ENCODE data around the gene ADGRL3. TPM values are rescaled to one million over a fixed set of nuclear protein-coding genes. Genes with fewer than 3 reads are reported as not detected.
"Not testable (repeated sequence)": the region's sequence is repeated elsewhere in the genome, so short reads cannot be mapped to it uniquely, and the experiment has no call there.

Gene ADGRL3
- total RNA-seq, 1 experiment from 2014 or later: not detected

DNA sequence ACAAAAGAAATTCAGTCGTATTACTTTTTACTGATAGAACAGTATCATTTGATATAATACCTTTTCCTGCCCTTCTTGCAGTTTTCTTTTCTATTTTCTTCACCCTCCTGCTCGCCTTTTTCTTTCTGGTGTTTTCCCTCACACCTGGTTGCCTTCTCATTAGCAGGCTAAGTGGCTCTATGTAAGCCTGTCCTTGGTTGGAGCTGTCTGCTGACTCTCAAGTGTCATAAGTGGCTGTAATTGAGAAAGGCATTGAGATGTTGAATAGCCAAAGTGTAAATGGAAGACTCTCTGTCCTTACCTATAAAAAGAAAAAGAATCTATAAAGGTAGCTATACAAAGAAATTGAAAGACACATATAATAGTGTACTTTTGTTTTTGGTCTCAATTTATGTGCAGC lies 180.7 kb downstream of the ADGRL3 start:
- no peak overlapping the region for H3K27ac ChIP-seq (ENCODE audit: low read length)
- peaks cover 31% of the 10 kb centered on the region for H3K9me3 ChIP-seq (ENCODE audit: low read length)
- H3K27me3 ChIP-seq (ENCODE audit: low read length): no peaks in the 10 kb centered on the region
- no peak for DNase-seq
- H3K9ac ChIP-seq (ENCODE audit: low read length): no peak overlapping the region
- no peaks in the 10 kb centered on the region for H3K4me1 ChIP-seq (ENCODE audit: low read length)
- no peaks in the 10 kb centered on the region for H3K79me2 ChIP-seq (ENCODE audit: low read length)
- no peaks in the 10 kb centered on the region for H4K20me1 ChIP-seq (ENCODE audit: insufficient read depth, low read depth, low read length)
- H3K4me2 ChIP-seq (ENCODE audit: low read depth, low read length, poor library complexity, severe bottlenecking): no peak overlapping the region
- no peak overlapping the region for H2AFZ ChIP-seq (ENCODE audit: low read length)
- H3K36me3 ChIP-seq (ENCODE audit: insufficient read depth, low read length): no peaks in the 10 kb centered on the region
- no peak overlapping the region for H3K4me3 ChIP-seq (ENCODE audit: low read length)
- no peaks in the 10 kb centered on the region for H3K9me2 ChIP-seq (replicated peaks; ENCODE audit: insufficient read depth, low read length)

DNA sequence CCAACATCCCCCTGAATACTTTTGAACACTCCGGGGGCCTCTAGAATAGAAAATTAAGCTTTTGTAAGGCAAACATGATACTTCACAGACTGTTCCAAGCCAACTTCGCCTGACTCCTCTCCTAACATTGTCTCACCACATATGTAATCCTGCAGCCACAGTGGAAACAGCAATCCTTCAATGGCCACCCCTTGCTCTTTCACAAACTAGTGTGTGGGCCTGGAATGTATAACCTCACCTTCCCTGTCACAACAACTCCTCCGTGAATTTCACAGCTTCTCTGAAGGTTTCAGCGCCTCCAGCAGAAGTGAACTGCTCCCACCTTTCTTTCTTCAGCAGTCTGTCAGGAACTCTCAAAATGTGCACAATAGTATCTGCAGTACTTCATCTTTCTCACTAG lies 185.1 kb downstream of the ADGRL3 start:
- Histone ChIP-seq H4K20me1 (ENCODE audit: insufficient read depth, low read depth, low read length) (no peaks in the 10 kb centered on the region), H2AFZ (ENCODE audit: low read length) (no peak overlapping the region), H3K79me2 (ENCODE audit: low read length) (no peaks in the 10 kb centered on the region), H3K4me3 (ENCODE audit: low read length) (no peak overlapping the region), H3K4me2 (ENCODE audit: low read depth, low read length, poor library complexity, severe bottlenecking) (no peak overlapping the region), H3K9me2 (replicated peaks; ENCODE audit: insufficient read depth, low read length) (no peaks in the 10 kb centered on the region), H3K27ac (ENCODE audit: low read length) (no peak overlapping the region), H3K9ac (ENCODE audit: low read length) (no peak overlapping the region), H3K4me1 (ENCODE audit: low read length) (no peaks in the 10 kb centered on the region), H3K27me3 (ENCODE audit: low read length) (no peaks in the 10 kb centered on the region), H3K36me3 (ENCODE audit: insufficient read depth, low read length) (no peaks in the 10 kb centered on the region), H3K9me3 (ENCODE audit: low read length) (peaks cover 31% of the 10 kb centered on the region)
- DNase-seq: no peak

DNA sequence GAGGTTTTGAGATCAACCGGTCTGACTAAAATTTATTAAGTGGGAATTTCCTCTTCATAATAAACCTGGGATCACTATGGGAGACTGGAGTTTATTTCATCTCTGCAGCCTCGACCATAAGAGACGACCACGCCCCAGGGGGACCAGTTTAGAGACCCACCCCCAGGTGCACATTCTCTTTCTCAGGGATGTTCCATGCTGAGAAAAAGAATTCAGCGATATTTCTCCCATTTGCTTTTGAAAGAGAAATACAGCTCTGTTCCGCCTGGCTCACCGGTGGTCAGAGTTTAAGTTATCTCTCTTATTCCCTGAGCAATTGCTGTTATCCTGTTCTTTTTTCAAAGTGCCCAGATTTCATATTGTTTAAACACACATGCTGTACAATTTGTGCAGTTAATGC lies 187.2 kb downstream of the ADGRL3 start:
- peaks cover 21% of the 10 kb centered on the region for H3K9me3 ChIP-seq (ENCODE audit: low read length)
- not testable (repeated sequence) for H4K20me1 ChIP-seq (ENCODE audit: insufficient read depth, low read depth, low read length); H3K4me1 ChIP-seq (ENCODE audit: low read length); H3K9me2 ChIP-seq (replicated peaks; ENCODE audit: insufficient read depth, low read length); H3K4me3 ChIP-seq (ENCODE audit: low read length); H3K27ac ChIP-seq (ENCODE audit: low read length); H3K36me3 ChIP-seq (ENCODE audit: insufficient read depth, low read length); H3K4me2 ChIP-seq (ENCODE audit: low read depth, low read length, poor library complexity, severe bottlenecking); H3K79me2 ChIP-seq (ENCODE audit: low read length); DNase-seq; H3K27me3 ChIP-seq (ENCODE audit: low read length); H3K9ac ChIP-seq (ENCODE audit: low read length); H2AFZ ChIP-seq (ENCODE audit: low read length)

DNA sequence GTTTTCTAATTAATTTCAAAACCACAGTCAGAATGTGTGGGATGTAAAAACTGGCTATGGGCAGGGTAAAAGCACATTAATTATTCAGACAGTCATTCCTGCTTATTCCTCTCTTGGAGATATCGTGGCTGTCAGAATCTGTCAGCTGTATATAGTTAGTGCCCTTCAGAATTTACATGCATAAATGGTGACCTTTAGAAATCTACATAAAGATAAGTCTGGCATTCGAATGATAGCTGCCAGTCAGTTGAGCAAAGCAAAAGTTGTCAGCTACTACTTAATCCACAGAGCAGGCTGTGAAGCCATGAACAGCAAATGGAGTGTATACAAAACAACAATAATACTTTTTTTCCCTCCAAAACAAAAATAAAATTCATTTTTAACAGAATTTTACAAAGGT lies 189.5 kb downstream of the ADGRL3 start:
- Histone ChIP-seq H2AFZ (ENCODE audit: low read length) (no peak overlapping the region), H3K4me1 (ENCODE audit: low read length) (no peaks in the 10 kb centered on the region), H4K20me1 (ENCODE audit: insufficient read depth, low read depth, low read length) (no peaks in the 10 kb centered on the region), H3K4me2 (ENCODE audit: low read depth, low read length, poor library complexity, severe bottlenecking) (no peak overlapping the region), H3K27me3 (ENCODE audit: low read length) (no peaks in the 10 kb centered on the region), H3K36me3 (ENCODE audit: insufficient read depth, low read length) (no peaks in the 10 kb centered on the region), H3K79me2 (ENCODE audit: low read length) (no peaks in the 10 kb centered on the region), H3K9me3 (ENCODE audit: low read length) (peaks cover 25% of the 10 kb centered on the region), H3K27ac (ENCODE audit: low read length) (no peak overlapping the region), H3K9ac (ENCODE audit: low read length) (no peak overlapping the region), H3K4me3 (ENCODE audit: low read length) (no peak overlapping the region), H3K9me2 (replicated peaks; ENCODE audit: insufficient read depth, low read length) (no peaks in the 10 kb centered on the region)
- DNase-seq: no peak

DNA sequence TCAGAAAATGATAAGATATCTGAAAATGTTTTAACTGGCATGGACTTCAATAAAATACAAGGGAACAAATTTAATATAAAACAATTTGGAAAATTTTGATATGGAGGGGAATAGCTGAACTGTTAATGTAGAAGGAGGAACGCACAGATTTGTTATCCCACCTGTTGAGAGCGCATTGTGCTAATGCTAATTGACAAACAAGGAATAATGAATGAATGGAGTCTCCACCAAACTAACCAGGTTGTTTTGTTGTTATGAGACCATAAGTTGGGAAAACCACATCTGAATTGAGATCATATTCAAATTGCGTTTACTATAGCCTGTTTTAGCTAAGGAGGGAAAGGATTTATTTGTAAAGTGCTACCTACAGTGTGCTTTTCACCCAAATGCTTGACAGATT lies 195.6 kb downstream of the ADGRL3 start:
- no peaks in the 10 kb centered on the region for H3K27me3 ChIP-seq (ENCODE audit: low read length)
- H3K4me2 ChIP-seq (ENCODE audit: low read depth, low read length, poor library complexity, severe bottlenecking): no peak overlapping the region
- H3K4me3 ChIP-seq (ENCODE audit: low read length): no peak overlapping the region
- no peak overlapping the region for H3K9ac ChIP-seq (ENCODE audit: low read length)
- no peaks in the 10 kb centered on the region for H3K4me1 ChIP-seq (ENCODE audit: low read length)
- no peaks in the 10 kb centered on the region for H3K9me2 ChIP-seq (replicated peaks; ENCODE audit: insufficient read depth, low read length)
- no peak overlapping the region for H3K27ac ChIP-seq (ENCODE audit: low read length)
- H3K36me3 ChIP-seq (ENCODE audit: insufficient read depth, low read length): no peaks in the 10 kb centered on the region
- H4K20me1 ChIP-seq (ENCODE audit: insufficient read depth, low read depth, low read length): no peaks in the 10 kb centered on the region
- no peak for DNase-seq
- peaks cover 15% of the 10 kb centered on the region for H3K9me3 ChIP-seq (ENCODE audit: low read length)
- H2AFZ ChIP-seq (ENCODE audit: low read length): no peak overlapping the region
- no peaks in the 10 kb centered on the region for H3K79me2 ChIP-seq (ENCODE audit: low read length)

DNA sequence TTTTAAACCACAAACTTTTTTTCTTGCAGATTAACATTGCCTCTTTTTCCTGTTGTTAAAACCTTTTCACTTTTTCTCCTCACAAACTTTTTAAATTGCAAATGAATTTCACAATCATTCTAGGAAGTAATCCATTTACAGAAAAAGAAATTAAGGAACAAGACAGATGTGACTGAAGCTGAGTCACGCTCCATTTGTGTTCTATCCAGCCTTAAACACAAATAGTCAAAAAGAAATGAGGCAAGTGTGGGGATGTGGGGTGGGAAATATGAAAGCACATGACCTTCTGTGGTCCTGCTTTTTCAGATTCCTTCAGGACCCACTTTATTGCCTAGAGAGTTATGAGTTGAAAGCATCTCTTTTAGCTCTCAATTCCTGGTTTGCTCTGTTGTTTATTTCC lies 197.0 kb downstream of the ADGRL3 start:
- H3K36me3 ChIP-seq (ENCODE audit: insufficient read depth, low read length): no peaks in the 10 kb centered on the region
- H3K4me3 ChIP-seq (ENCODE audit: low read length): no peak overlapping the region
- H3K4me2 ChIP-seq (ENCODE audit: low read depth, low read length, poor library complexity, severe bottlenecking): no peak overlapping the region
- H4K20me1 ChIP-seq (ENCODE audit: insufficient read depth, low read depth, low read length): no peaks in the 10 kb centered on the region
- H2AFZ ChIP-seq (ENCODE audit: low read length): no peak overlapping the region
- no peak overlapping the region for H3K27ac ChIP-seq (ENCODE audit: low read length)
- no peaks in the 10 kb centered on the region for H3K27me3 ChIP-seq (ENCODE audit: low read length)
- H3K4me1 ChIP-seq (ENCODE audit: low read length): no peaks in the 10 kb centered on the region
- peaks cover 18% of the 10 kb centered on the region for H3K9me3 ChIP-seq (ENCODE audit: low read length)
- no peaks in the 10 kb centered on the region for H3K9me2 ChIP-seq (replicated peaks; ENCODE audit: insufficient read depth, low read length)
- DNase-seq: no peak
- no peaks in the 10 kb centered on the region for H3K79me2 ChIP-seq (ENCODE audit: low read length)
- H3K9ac ChIP-seq (ENCODE audit: low read length): no peak overlapping the region

DNA sequence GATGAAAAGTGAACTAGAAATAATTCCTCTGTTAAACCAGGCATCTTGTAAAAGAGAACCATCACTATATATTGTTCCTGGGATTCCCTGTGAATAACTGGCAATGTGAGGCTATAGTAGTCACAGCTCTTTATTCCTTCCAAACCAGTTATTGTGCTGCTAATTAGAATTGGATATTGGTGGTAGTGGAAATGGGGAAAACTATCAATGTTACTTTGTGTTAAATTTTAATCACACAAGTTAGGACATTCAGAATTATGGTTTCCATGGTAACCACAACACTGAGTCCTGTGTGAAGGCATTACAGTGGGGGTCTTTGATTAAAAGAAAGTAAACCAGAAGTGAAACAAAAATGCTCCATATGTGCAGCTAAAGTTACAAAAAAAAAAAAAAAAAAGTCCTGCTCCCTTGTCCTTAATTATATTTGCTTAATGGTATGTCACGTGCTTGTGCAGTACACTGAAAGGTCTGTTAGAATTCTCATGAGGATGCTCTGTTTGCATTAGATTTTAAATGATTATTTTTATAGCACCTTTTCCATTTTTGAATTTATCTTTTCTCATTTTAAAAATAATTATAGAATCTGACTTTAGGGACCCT lies 200.4 kb downstream of the ADGRL3 start:
- Histone ChIP-seq H3K36me3 (ENCODE audit: insufficient read depth, low read length) (no peaks in the 10 kb centered on the region), H4K20me1 (ENCODE audit: insufficient read depth, low read depth, low read length) (no peaks in the 10 kb centered on the region), H3K27ac (ENCODE audit: low read length) (no peak overlapping the region), H3K79me2 (ENCODE audit: low read length) (no peaks in the 10 kb centered on the region), H3K27me3 (ENCODE audit: low read length) (no peaks in the 10 kb centered on the region), H3K9ac (ENCODE audit: low read length) (no peak overlapping the region), H3K4me1 (ENCODE audit: low read length) (no peaks in the 10 kb centered on the region), H3K4me3 (ENCODE audit: low read length) (no peak overlapping the region), H3K9me2 (replicated peaks; ENCODE audit: insufficient read depth, low read length) (no peaks in the 10 kb centered on the region), H3K9me3 (ENCODE audit: low read length) (peaks cover 28% of the 10 kb centered on the region), H3K4me2 (ENCODE audit: low read depth, low read length, poor library complexity, severe bottlenecking) (no peak overlapping the region), H2AFZ (ENCODE audit: low read length) (no peak overlapping the region)
- DNase-seq: no peak

DNA sequence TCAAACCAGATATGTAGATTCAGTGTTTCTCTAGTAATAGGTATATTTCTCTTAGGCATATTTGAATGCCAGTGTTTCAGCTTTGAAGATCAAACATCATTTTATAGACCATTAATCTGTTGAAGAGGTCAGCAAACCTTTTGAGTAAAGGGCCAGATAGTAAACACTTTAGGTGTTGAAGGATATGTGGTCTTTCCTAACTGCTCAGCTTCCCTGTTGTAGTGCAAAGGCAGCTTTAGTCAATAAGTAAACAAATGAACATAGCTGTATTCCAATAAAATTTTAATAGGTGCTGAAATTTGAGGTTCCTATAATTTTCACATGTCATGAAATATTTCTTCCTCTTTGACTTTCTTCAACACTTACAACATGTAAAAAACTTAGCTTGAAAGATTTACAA lies 201.6 kb downstream of the ADGRL3 start:
- H2AFZ ChIP-seq (ENCODE audit: low read length): no peak overlapping the region
- no peak overlapping the region for H3K4me2 ChIP-seq (ENCODE audit: low read depth, low read length, poor library complexity, severe bottlenecking)
- H3K79me2 ChIP-seq (ENCODE audit: low read length): no peaks in the 10 kb centered on the region
- H3K4me1 ChIP-seq (ENCODE audit: low read length): no peaks in the 10 kb centered on the region
- H4K20me1 ChIP-seq (ENCODE audit: insufficient read depth, low read depth, low read length): no peaks in the 10 kb centered on the region
- H3K9ac ChIP-seq (ENCODE audit: low read length): no peak overlapping the region
- H3K27ac ChIP-seq (ENCODE audit: low read length): no peak overlapping the region
- no peak overlapping the region for H3K4me3 ChIP-seq (ENCODE audit: low read length)
- no peak for DNase-seq
- no peaks in the 10 kb centered on the region for H3K36me3 ChIP-seq (ENCODE audit: insufficient read depth, low read length)
- H3K9me2 ChIP-seq (replicated peaks; ENCODE audit: insufficient read depth, low read length): no peaks in the 10 kb centered on the region
- no peaks in the 10 kb centered on the region for H3K27me3 ChIP-seq (ENCODE audit: low read length)
- peaks cover 34% of the 10 kb centered on the region for H3K9me3 ChIP-seq (ENCODE audit: low read length)

DNA sequence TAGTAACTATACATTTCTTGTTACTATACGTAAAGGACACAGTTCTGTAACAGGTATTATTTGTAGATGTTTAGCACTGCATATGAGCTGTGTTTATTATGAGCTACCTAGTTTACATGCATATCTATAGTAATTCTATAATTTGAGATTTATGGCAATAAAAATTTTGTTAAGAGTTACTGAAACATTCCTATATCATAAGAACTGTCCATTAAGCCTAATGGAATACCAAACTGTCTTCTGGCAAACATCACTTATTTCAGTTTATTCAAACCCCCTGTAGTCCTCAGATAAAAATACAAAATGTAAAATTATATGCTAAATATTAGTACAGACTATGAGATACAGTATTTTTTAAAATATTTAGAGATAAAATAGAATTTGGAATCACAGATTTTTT lies 205.2 kb downstream of the ADGRL3 start:
- Histone ChIP-seq H3K27ac (ENCODE audit: low read length) (no peak overlapping the region), H3K4me2 (ENCODE audit: low read depth, low read length, poor library complexity, severe bottlenecking) (no peak overlapping the region), H3K9ac (ENCODE audit: low read length) (no peak overlapping the region), H3K27me3 (ENCODE audit: low read length) (no peaks in the 10 kb centered on the region), H2AFZ (ENCODE audit: low read length) (no peak overlapping the region), H4K20me1 (ENCODE audit: insufficient read depth, low read depth, low read length) (no peaks in the 10 kb centered on the region), H3K9me2 (replicated peaks; ENCODE audit: insufficient read depth, low read length) (no peaks in the 10 kb centered on the region), H3K4me1 (ENCODE audit: low read length) (no peaks in the 10 kb centered on the region), H3K36me3 (ENCODE audit: insufficient read depth, low read length) (no peaks in the 10 kb centered on the region), H3K79me2 (ENCODE audit: low read length) (no peaks in the 10 kb centered on the region), H3K9me3 (ENCODE audit: low read length) (peaks cover 33% of the 10 kb centered on the region), H3K4me3 (ENCODE audit: low read length) (no peak overlapping the region)
- no peak for DNase-seq
